HepG2 (cell line): ENCODE measurements around the gene CD4. TPM values are rescaled to one million over a fixed set of nuclear protein-coding genes. Genes with fewer than 3 reads are reported as not detected.
A peak's percentile ranks its signal among the peaks of the same experiment; 100 is the strongest.

Experiments used
- AGO2 ChIP-seq: fragments of 200-400 bp; formaldehyde crosslinking; optimal IDR thresholded peaks from 2 replicates; pipeline ENCODE3; 2017; ENCODE audit warnings: mild to moderate bottlenecking, low read depth, low read length, moderate library complexity
- ATF3 ChIP-seq: sonication (generic); formaldehyde crosslinking; IDR thresholded peaks from 2 replicates; pipeline ENCODE4 v1.4.0; 2020; ENCODE audit warnings: missing genetic modification reagents
- GABPB1 ChIP-seq: IDR thresholded peaks from 2 replicates; pipeline ENCODE4 v1.6.1; 2016; ENCODE audit warnings: mild to moderate bottlenecking, missing genetic modification reagents, moderate library complexity, missing compliant biosample characterization
- GLMP ChIP-seq: sonication (generic); formaldehyde crosslinking; IDR thresholded peaks from 2 replicates; pipeline ENCODE4 v1.9.0; 2021; ENCODE audit warnings: missing genetic modification reagents, mild to moderate bottlenecking, borderline replicate concordance
- HNRNPLL ChIP-seq: fragments of 200-400 bp; formaldehyde crosslinking; IDR thresholded peaks from 2 replicates; pipeline ENCODE4 v1.6.1; 2017; ENCODE audit warnings: mild to moderate bottlenecking, low read depth, low read length; ENCODE audit not compliant: poor library complexity, severe bottlenecking
- HNRNPUL1 ChIP-seq: fragments of 200-400 bp; formaldehyde crosslinking; IDR thresholded peaks from 2 replicates; pipeline ENCODE4 v1.6.1; 2017; ENCODE audit warnings: low read depth, mild to moderate bottlenecking, low read length, moderate library complexity
- KDM2A ChIP-seq: sonication (generic); formaldehyde crosslinking; IDR thresholded peaks from 2 replicates; pipeline ENCODE4 v1.4.0; 2020; ENCODE audit warnings: low read depth, missing genetic modification reagents, borderline replicate concordance
- MED1 ChIP-seq: sonication (generic); formaldehyde crosslinking; IDR thresholded peaks from 2 replicates; pipeline ENCODE4 v1.4.0; 2020; ENCODE audit warnings: missing genetic modification reagents
- MED8 ChIP-seq: sonication (generic); formaldehyde crosslinking; IDR thresholded peaks from 2 replicates; pipeline ENCODE4 v1.8.1; 2023; ENCODE audit warnings: mild to moderate bottlenecking, missing genetic modification reagents; ENCODE audit not compliant: insufficient replicate concordance
- SNAPC4 ChIP-seq: sonication (generic); formaldehyde crosslinking; IDR thresholded peaks from 2 replicates; pipeline ENCODE4 v1.4.0; 2020; ENCODE audit warnings: mild to moderate bottlenecking, missing genetic modification reagents
- UBTF ChIP-seq: sonication (generic); formaldehyde crosslinking; IDR thresholded peaks from 2 replicates; pipeline ENCODE4 v1.4.0; 2020; ENCODE audit warnings: mild to moderate bottlenecking, missing genetic modification reagents
- ZC3H13 ChIP-seq: sonication (generic); formaldehyde crosslinking; IDR thresholded peaks from 2 replicates; pipeline ENCODE4 v1.8.1; 2023; ENCODE audit warnings: mild to moderate bottlenecking, missing genetic modification reagents, moderate library complexity
- ZC3H4 ChIP-seq: sonication (generic); formaldehyde crosslinking; IDR thresholded peaks from 2 replicates; pipeline ENCODE4 v1.4.0; 2020; ENCODE audit warnings: missing genetic modification reagents, borderline replicate concordance
- ZFP91 ChIP-seq: sonication (generic); formaldehyde crosslinking; IDR thresholded peaks from 2 replicates; pipeline ENCODE4 v1.9.0; 2022; ENCODE audit warnings: missing genetic modification reagents, mild to moderate bottlenecking, borderline replicate concordance
- ZNF660 ChIP-seq: sonication (generic); formaldehyde crosslinking; IDR thresholded peaks from 2 replicates; pipeline ENCODE4 v1.5.1; 2020; ENCODE audit warnings: mild to moderate bottlenecking, low read depth, missing genetic modification reagents, borderline replicate concordance
- ZNF749 ChIP-seq: sonication (generic); formaldehyde crosslinking; IDR thresholded peaks from 2 replicates; pipeline ENCODE4 v1.8.0; 2022; ENCODE audit warnings: mild to moderate bottlenecking, missing genetic modification reagents, moderate library complexity, borderline replicate concordance
- ZSCAN25 ChIP-seq: sonication (generic); formaldehyde crosslinking; IDR thresholded peaks from 2 replicates; pipeline ENCODE4 v1.8.0; 2022; ENCODE audit warnings: mild to moderate bottlenecking, missing genetic modification reagents
- polyA plus RNA-seq, 8 experiments: library from polyadenylated mRNA; depleted of rRNA in 3 of 8; stranded (reverse) in 7 of 8; unstranded in 1 of 8; fragments of >200 nt; fragmentation: Illumina TruSeq in 4 of 8; extraction: Trizol in 4 of 8; gene quantifications; 2 replicates each; pipeline versions ENCODE4 v1.2.1 to v1.2.3, GENCODE V29; 2011 to 2016; ENCODE audit warnings: low read depth in 4 of 8, missing spikeins in 1 of 8, mixed read lengths in 1 of 8; ENCODE audit not compliant: insufficient read depth in 1 of 8
- total RNA-seq, 5 experiments: library from RNA; depleted of rRNA; stranded (reverse); fragments of >200 nt; fragmentation: Illumina TruSeq; extraction: Trizol; gene quantifications; 2 replicates each; pipeline ENCODE4 v1.2.3, GENCODE V29; 2016; ENCODE audit warnings: low read depth in 1 of 5

Gene CD4
- total and polyA plus RNA-seq, 2 of the 13 experiments (the other 11 are each of a cell fraction or from before 2014, with no cell fraction given), result 0.07 to 0.95 TPM

- TF ChIP-seq SNAPC4 (CRISPR knock-in tag), result no peak
- TF ChIP-seq AGO2, result peak; percentile 83
- no peak for TF ChIP-seq ZNF660 (CRISPR knock-in tag)
- peak; percentile 50 for TF ChIP-seq KDM2A (CRISPR knock-in tag)
- no peak for TF ChIP-seq ATF3
- no peak for TF ChIP-seq MED1 (CRISPR knock-in tag)
- peak; percentile 61; the same call in 1 of the 2 replicates for TF ChIP-seq ZC3H13
- peak; percentile 34 for TF ChIP-seq HNRNPLL
- no peak for TF ChIP-seq HNRNPUL1
- peak; percentile 16; the same call in 1 of the 2 replicates for TF ChIP-seq GABPB1
- peak; percentile 78; the same call in 1 of the 2 replicates for TF ChIP-seq ZSCAN25 (CRISPR knock-in tag)
- TF ChIP-seq ZC3H4 (CRISPR knock-in tag), result no peak
- no peak for TF ChIP-seq MED8 (CRISPR knock-in tag)
- no peak for TF ChIP-seq ZFP91 (CRISPR knock-in tag)
- no peak for TF ChIP-seq GLMP (CRISPR knock-in tag)
- no peak for TF ChIP-seq UBTF (CRISPR knock-in tag)
- no peak for TF ChIP-seq ZNF749 (CRISPR knock-in tag)
These were observed 32.5 kb downstream of the CD4 start, which contains the start of gene GPR162 (continued) for GRCh38 chr12:6821591-6822425.
